Body of pancreas (tissue), 4 donors: ENCODE measurements around the gene CDK14.

ENCODE experiments used
- CTCF ChIP-seq, 7 experiments: fragments of 450-650 bp in 4 of 7; fragments of 200-600 bp in 3 of 7; sonication (generic) in 3 of 7; IDR thresholded peaks; one replicate each; pipeline ENCODE4 v1.5.1; 2016 to 2019; ENCODE audit warnings: antibody characterized with exemption in 7 of 7
- POLR2A ChIP-seq, 3 donors: fragments of 450-650 bp; IDR thresholded peaks; one replicate each; pipeline ENCODE4 v1.6.1; 2016; ENCODE audit warnings: antibody characterized with exemption in 3 of 3, mild to moderate bottlenecking in 2 of 3

GRCh38 chr7:91031757-91032156 lies 435.6 kb downstream of the CDK14 start:
- TF ChIP-seq CTCF (IDR thresholded peaks at IDR 0.05) = no peak
- TF ChIP-seq POLR2A (IDR thresholded peaks at IDR 0.05) = no peak
